H1 (cell line): ENCODE measurements around the gene CXCR5. TPM values are rescaled to one million over a fixed set of nuclear protein-coding genes. Genes with fewer than 3 reads are reported as not detected.

Source experiments
- CBX5 ChIP-seq: fragments of 300-800, 300-1000 bp; sonication (generic); IDR thresholded peaks from 2 replicates; pipeline ENCODE4 v1.7.1; 2016; ENCODE audit warnings: antibody characterized with exemption, low read length, low read depth
- CREB1 ChIP-seq: IDR thresholded peaks from 2 replicates; pipeline ENCODE4 v1.6.1; 2012; ENCODE audit warnings: inconsistent platforms
- CTBP2 ChIP-seq: IDR thresholded peaks from 2 replicates; pipeline ENCODE4 v1.7.0; 2011; ENCODE audit warnings: borderline replicate concordance, mild to moderate bottlenecking, moderate library complexity, mixed read lengths, low read length; ENCODE audit not compliant: insufficient read depth, insufficient read length
- HDAC6 ChIP-seq: IDR thresholded peaks from one replicate; pipeline ENCODE4 v1.7.1; 2012; ENCODE audit warnings: low read depth, mild to moderate bottlenecking, inconsistent platforms, low read length, moderate library complexity
- KDM1A ChIP-seq: fragments of 200-600, 300-600 bp; sonication (generic); IDR thresholded peaks from 2 replicates; pipeline ENCODE4 v1.7.1; 2016; ENCODE audit warnings: mild to moderate bottlenecking, low read length, borderline replicate concordance
- KDM4A ChIP-seq: IDR thresholded peaks from one replicate; pipeline ENCODE4 v1.7.1; 2012; ENCODE audit warnings: low read depth, mild to moderate bottlenecking, moderate library complexity, low read length, inconsistent platforms; ENCODE audit not compliant: severe bottlenecking
- SUZ12 ChIP-seq: fragments of 200-600 bp; sonication (generic); IDR thresholded peaks from 2 replicates; pipeline ENCODE4 v1.6.1; 2012; ENCODE audit warnings: mild to moderate bottlenecking, inconsistent platforms, low read length, moderate library complexity, mixed read lengths
- polyA plus RNA-seq, 7 experiments: library from polyadenylated mRNA; depleted of rRNA in 3 of 7; stranded (reverse) in 5 of 7; unstranded in 2 of 7; fragments of >200 nt in 5 of 7; fragments of 200-250 nt in 2 of 7; gene quantifications; 1 replicate in 5 of 7; 2 replicates in 1 of 7; 4 replicates in 1 of 7; pipeline versions ENCODE4 v1.2.1 to v1.2.3, GENCODE V29; 2011 to 2013; ENCODE audit warnings: missing spikeins in 2 of 7, mixed read lengths in 2 of 7
- total RNA-seq: library from RNA; stranded (reverse); fragmentation: NEBNext Ultra II Directional; extraction: Animal tissue kit (Norgen Biotek cat#: 25700); gene quantifications from 2 replicates; pipeline ENCODE4 v1.2.1, GENCODE V29; 2021
- TF ChIP-seq, protein P1 (sequence below): IDR thresholded peaks from 2 replicates; pipeline ENCODE4 v1.6.1; 2011; ENCODE audit warnings: low read length, improper control_type of control experiment

CXCR5 gene
- total and polyA plus RNA-seq, 2 of the 8 experiments (the other 6 are each of a cell fraction or from before 2014, with no cell fraction given), result not detected

DNA sequence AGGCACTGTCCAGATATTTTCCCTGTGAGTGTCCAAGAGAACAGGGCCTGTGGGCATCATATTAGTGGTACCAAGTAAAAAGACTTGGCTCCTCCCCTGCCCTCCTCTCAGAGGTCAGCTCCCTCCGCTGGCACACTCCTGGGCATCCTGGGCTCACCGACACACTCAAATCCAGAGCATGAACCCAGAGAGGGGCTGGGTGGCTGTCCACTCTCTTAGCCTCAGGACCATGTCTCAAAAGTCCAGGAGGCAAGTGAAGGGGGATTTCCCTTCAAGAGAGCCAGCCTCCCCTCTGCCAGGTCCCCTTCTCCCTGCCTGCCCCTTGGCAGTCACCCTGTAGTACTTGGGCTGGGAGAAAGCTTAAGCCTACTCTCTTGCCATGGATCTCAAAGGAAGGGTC is 31.7 kb downstream of the CXCR5 start (continued):
- TF ChIP-seq, protein P1, sequence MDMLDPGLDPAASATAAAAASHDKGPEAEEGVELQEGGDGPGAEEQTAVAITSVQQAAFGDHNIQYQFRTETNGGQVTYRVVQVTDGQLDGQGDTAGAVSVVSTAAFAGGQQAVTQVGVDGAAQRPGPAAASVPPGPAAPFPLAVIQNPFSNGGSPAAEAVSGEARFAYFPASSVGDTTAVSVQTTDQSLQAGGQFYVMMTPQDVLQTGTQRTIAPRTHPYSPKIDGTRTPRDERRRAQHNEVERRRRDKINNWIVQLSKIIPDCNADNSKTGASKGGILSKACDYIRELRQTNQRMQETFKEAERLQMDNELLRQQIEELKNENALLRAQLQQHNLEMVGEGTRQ, result no peak
- no peak for TF ChIP-seq HDAC6
- TF ChIP-seq SUZ12, result no peak
- TF ChIP-seq CBX5, result no peak
- TF ChIP-seq KDM1A, result no peak
- TF ChIP-seq CREB1, result no peak
- no peak for TF ChIP-seq CTBP2
- TF ChIP-seq KDM4A, result no peak
